HG02970 (cell line): ENCODE measurements around the gene CDKN2C.
"Not testable (repeated sequence)": the region's sequence is repeated elsewhere in the genome, so short reads cannot be mapped to it uniquely, and the experiment has no call there.

Experiments used
- ATAC-seq: cut with Tn5 transposase; IDR thresholded peaks from one replicate; pipeline ENCODE4 v1.9.1; 2021; ENCODE audit warnings: mild to moderate bottlenecking, moderate library complexity, moderate number of reproducible peaks; ENCODE audit not compliant: unreplicated experiment, low FRiP score

Gene CDKN2C

DNA sequence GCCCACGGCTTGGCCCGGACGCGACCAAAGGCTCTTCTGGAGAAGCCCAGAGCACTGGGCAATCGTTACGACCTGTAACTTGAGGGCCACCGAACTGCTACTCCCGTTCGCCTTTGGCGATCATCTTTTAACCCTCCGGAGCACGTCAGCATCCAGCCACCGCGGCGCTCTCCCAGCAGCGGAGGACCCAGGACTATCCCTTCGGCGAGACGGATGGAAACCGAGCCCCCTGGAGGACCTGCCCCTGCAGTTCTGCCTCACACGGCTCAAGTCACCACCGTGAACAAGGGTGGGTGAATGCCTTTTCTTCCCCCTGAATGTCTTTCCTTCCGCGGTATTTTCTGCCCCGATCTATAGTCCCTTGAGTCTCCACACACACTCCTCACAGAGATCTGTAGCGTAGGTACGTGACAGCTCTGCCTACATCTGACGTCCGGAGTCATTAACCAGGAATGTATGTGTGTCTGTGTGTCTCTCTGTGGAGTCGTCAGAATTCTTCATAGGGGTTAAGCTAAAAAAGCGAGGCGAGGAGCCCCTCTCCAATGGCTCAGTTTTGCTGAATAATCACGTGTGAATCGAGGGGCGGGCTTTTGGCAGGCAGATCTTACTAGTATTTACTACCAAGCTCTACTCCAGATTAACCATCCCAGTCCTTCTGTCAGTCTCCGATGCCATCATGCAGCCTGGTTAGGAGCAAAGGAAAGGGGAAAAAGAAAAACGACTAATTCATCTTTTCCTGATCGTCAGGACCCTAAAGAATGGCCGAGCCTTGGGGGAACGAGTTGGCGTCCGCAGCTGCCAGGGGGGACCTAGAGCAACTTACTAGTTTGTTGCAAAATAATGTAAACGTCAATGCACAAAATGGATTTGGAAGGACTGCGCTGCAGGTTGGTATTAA is at the start of gene CDKN2C:
CDKN2C (plus strand) TSS at position 635 of the 898 bp plus-strand sequence; CDS start at position 759, 124 bp downstream.
- peak; percentile 25 for ATAC-seq

DNA sequence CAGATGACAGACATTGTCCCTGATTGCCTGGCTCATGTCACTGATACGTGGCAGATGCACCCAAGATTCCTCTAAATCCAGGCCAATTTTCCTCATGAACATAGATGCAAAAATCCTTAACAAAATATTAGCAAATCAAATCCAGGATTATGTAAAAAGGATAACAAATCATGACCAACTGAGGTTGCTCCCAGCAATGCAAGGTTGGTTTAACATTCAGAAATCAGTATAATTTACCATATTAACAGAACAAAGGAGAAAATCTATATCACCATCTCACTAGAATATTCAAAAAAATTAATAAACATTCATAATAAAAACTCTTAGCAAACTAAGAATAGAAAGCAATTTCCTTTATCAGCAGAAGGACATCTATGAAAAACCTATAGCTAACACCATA is 49.6 kb upstream of the CDKN2C start:
- no peak for ATAC-seq

- no peak for ATAC-seq
Observed at GRCh38 chr1:50921029-50921428, 49.0 kb upstream of the CDKN2C start.

DNA sequence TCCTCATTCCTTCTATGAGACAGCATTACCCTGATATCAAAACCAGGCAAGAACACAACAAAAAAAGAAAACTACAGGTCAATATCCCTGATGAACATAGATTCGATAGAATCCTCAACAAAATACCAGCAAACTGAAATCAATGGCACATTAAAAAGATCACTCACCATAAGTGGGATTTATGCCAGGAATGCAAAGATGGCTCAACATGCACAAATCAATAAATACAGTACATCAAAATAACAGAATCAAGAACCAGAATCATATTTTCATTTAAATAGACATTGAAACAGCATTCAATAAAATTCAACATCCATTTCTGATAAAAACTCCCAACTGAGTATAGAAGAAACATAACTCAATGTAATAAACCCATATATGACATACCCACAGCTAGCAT is 46.5 kb upstream of the CDKN2C start:
- ATAC-seq = no peak

GRCh38 chr1:50929376-50929958 is 40.6 kb upstream of the CDKN2C start:
- no peak for ATAC-seq

DNA sequence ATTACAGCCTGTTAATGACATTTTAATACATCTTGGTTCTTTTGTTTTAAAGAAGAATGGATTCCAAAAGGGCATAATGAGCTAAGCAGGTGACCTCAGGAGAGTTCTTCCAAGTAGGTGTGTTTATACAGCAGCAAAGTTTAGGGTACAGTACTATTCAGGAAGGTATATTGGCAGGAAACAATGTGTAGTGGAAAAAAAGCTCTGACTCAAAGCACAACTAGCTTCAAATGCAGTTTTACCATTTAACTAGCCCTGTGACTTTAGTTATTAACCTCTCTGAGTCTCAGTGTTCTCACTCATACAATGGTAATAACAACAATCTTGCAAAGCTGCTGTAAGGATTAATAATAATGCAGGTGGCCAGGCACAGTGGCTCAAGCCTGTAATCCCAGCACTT is 39.9 kb upstream of the CDKN2C start:
- ATAC-seq = no peak

DNA sequence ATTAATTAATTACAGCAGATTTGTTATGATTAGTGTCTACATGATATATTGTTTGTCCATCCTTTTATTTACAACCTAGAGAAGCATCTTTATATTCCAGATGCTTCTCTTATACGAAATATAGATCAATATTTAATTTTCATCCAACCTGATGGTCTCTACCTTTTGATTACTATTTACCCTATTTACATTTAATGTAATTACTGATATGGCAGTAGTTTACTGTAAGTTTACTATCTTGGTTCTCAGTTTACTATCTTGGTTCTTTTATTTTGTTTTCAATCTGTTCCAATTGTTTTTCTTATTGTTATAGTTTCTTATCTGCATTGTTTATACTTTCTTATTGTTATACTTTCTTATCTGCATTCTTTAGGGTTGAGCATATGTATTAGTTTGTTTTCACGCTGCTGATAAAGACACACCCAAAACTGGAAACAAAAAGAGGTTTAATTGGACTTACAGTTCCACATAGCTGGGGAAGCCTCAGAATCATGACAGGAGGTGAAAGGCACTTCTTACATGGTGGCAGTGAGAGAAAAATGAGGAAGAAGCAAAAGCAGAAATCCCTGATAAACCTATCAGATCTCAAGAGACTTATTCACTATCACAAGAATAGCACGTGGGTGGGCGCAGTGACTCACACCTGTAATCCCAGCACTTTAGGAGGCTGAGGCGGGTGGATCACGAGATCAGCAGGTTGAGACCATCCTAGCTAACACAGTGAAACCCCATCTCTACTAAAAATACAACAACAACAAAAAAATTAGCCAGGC is 38.9 kb upstream of the CDKN2C start:
- ATAC-seq = no peak

DNA sequence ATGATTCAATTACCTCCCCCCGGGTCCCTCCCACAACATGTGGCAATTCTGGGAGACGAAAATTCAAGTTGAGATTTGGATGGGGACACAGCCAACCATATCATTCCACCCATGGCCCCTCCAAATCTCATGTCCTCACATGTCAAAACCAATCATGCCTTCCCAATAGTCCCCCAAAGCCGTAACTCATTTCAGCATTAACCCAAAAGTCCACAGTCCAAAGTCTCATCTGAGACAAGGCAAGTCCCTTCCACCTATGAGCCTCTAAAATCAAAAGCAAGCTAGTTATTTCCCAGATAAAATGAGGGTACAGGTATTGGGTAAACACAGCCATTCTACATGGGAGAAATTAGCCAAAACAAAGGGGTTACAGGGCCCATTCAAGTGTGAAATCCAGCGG is 38.0 kb upstream of the CDKN2C start:
- not testable (repeated sequence) for ATAC-seq

DNA sequence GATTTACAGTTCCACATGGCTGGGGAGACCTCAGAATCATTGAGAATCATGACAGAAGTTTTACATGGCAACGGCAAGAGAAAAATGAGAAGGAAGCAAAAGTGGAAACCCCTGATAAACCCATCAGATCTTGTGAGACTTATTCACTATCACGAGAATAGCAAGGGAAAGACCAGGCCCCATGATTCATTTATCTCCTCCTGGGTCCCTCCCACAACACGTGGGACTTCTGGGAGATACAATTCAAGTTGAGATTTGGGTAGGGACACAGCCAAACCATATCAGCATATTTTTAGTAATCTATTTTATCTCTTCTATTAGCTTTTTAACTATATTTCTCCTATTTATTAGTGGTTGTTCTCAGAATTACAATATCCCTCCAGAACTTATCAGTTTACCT is 36.3 kb upstream of the CDKN2C start:
- not testable (repeated sequence) for ATAC-seq

GRCh38 chr1:50934838-50935237 is 35.2 kb upstream of the CDKN2C start:
- no peak for ATAC-seq

- not testable (repeated sequence) for ATAC-seq
Observed at GRCh38 chr1:50935276-50935675, 34.8 kb upstream of the CDKN2C start.

- no peak for ATAC-seq
Observed at GRCh38 chr1:50936321-50936720, 33.7 kb upstream of the CDKN2C start.

DNA sequence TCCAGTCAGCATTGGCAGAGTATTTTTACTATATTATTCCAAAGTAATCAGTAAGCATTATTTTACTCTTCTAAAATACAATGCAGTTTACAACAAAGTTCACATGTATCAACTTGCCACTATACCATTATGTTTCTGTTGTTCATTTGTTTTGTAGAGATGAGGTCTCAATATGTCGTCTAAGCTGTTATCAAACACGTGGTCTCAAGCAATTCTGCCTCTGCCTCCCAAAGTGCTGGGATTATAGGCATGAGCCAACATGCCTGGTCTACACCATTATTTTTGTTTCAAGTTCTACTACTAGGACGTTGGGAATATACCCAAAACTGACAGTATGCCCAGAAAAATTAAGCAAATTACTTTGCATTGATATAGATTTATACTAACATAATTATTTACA is 29.8 kb upstream of the CDKN2C start:
- ATAC-seq = no peak

- no peak for ATAC-seq
Observed at GRCh38 chr1:50942334-50942733, 27.7 kb upstream of the CDKN2C start.

- no peak for ATAC-seq
Observed at GRCh38 chr1:50949286-50949982, 20.6 kb upstream of the CDKN2C start.

GRCh38 chr1:50950396-50950795 is 19.6 kb upstream of the CDKN2C start:
- ATAC-seq = no peak

GRCh38 chr1:50952566-50952965 is 17.5 kb upstream of the CDKN2C start:
- not testable (repeated sequence) for ATAC-seq

GRCh38 chr1:50955116-50955515 is 14.9 kb upstream of the CDKN2C start:
- ATAC-seq = no peak

DNA sequence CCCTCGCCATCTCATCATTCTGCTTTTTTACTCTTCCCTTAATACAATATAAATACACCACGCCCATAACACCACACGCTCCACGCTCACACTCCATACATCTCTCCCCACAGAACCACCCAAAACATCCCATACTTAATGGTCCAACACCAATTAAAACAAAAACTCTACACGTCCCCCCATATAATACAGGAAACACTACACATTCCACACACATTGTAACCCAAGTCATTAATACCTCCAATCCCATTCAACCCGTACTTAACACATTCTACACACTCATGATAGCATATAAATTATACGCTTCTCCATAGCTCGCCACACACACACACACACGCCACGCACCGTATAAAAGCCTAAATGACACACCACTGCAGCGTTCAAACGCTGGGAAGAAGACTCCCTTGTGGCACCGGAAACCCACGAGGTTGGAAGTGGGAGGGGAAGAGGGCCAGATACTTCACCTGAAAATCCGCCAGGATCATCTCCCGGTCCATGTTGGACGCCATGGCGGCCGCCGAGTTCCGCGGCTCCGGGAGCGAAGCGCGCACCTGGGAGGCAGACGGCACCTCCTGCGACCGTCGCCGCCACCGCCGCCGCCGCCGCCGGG is 10.6 kb upstream of the CDKN2C start:
- no peak for ATAC-seq
